HuH-7.5 (cell line): Measurements from ENCODE around the gene TGFBRAP1.

ENCODE experiments used
- DNase-seq: peaks from one replicate; pipeline ENCODE4 v3.0.0; 2011; ENCODE audit warnings: low spot score

The TGFBRAP1 gene

GRCh38 chr2:105237045-105237765, 92.3 kb downstream of the TGFBRAP1 start:
- DNase-seq, result no peak

GRCh38 chr2:105236060-105236424, 93.5 kb downstream of the TGFBRAP1 start:
- DNase-seq, result no peak

- peak; percentile 50 for DNase-seq
These were observed 94.0 kb downstream of the TGFBRAP1 start for GRCh38 chr2:105235388-105236059.

- DNase-seq, result no peak
These were observed 98.3 kb downstream of the TGFBRAP1 start for GRCh38 chr2:105231232-105231619.

- DNase-seq, result no peak
These were observed 105.1 kb downstream of the TGFBRAP1 start for GRCh38 chr2:105224444-105224843.

- DNase-seq, result no peak
These were observed 108.9 kb downstream of the TGFBRAP1 start for GRCh38 chr2:105220604-105221003.

- no peak for DNase-seq
These were observed 113.8 kb downstream of the TGFBRAP1 start for GRCh38 chr2:105215586-105216192.
